Upper lobe of left lung (tissue), 4 donors: ENCODE data around the gene NODAL.

ENCODE experiments used
- CTCF ChIP-seq, 6 experiments: fragments of 450-650 bp in 4 of 6; fragments of 200-600 bp in 2 of 6; sonication (generic) in 2 of 6; IDR thresholded peaks; one replicate each; pipeline ENCODE4 v1.5.1; 2016 to 2019; ENCODE audit warnings: antibody characterized with exemption in 6 of 6
- EP300 ChIP-seq, 4 donors: sonication (generic); formaldehyde crosslinking; IDR thresholded peaks; one replicate each; pipeline ENCODE4 v1.5.1; 2017; ENCODE audit warnings: antibody characterized with exemption in 4 of 4, control low read depth in 2 of 4
- POLR2AphosphoS5 ChIP-seq, 2 donors: sonication (generic); formaldehyde crosslinking; IDR thresholded peaks; one replicate each; pipeline ENCODE4 v1.5.1; 2017; ENCODE audit warnings: antibody characterized with exemption in 2 of 2

GRCh38 chr10:70424320-70424719 is 17.2 kb downstream of the NODAL start:
- TF ChIP-seq CTCF (IDR thresholded peaks at IDR 0.05): no peak
- TF ChIP-seq POLR2AphosphoS5 (IDR thresholded peaks at IDR 0.05): no peak
- no peak for TF ChIP-seq EP300 (IDR thresholded peaks at IDR 0.05)
